K562 (cell line): ENCODE results near the gene CDK5R2. TPM values are rescaled to one million over a fixed set of nuclear protein-coding genes. Genes with fewer than 3 reads are reported as not detected.

Experiments used
- ATF6 ChIP-seq: sonication (generic); formaldehyde crosslinking; IDR thresholded peaks from 2 replicates; pipeline ENCODE4 v1.4.0; 2020; ENCODE audit warnings: mild to moderate bottlenecking, missing genetic modification reagents
- CHD1 ChIP-seq: fragments of 200-600 bp; sonication (generic); IDR thresholded peaks from one replicate; pipeline ENCODE4 v1.6.1; 2012; ENCODE audit warnings: mild to moderate bottlenecking, moderate library complexity, low read length, inconsistent platforms
- NCOA2 ChIP-seq, 2 experiments: fragments of 450-650 bp; IDR thresholded peaks; 2 replicates each; pipeline ENCODE4 v1.6.1; 2018; ENCODE audit warnings: mild to moderate bottlenecking in 2 of 2, moderate library complexity in 1 of 2; ENCODE audit not compliant: partially characterized antibody in 2 of 2
- PCBP1 ChIP-seq: fragments of 200-400 bp; formaldehyde crosslinking; IDR thresholded peaks from 2 replicates; pipeline ENCODE4 v1.6.1; 2018; ENCODE audit warnings: mild to moderate bottlenecking, low read depth, low read length; ENCODE audit not compliant: poor library complexity, severe bottlenecking
- POLR3A ChIP-seq: IDR thresholded peaks from 2 replicates; pipeline ENCODE4 v1.6.1; 2011; ENCODE audit warnings: borderline replicate concordance, mild to moderate bottlenecking, moderate library complexity; ENCODE audit not compliant: insufficient read length, insufficient read depth; ENCODE audit errors: extremely low read depth
- RERE ChIP-seq: sonication (generic); formaldehyde crosslinking; IDR thresholded peaks from 2 replicates; pipeline ENCODE4 v1.8.0; 2023; ENCODE audit warnings: missing genetic modification reagents, mild to moderate bottlenecking, borderline replicate concordance
- ZBTB7A ChIP-seq: IDR thresholded peaks from 2 replicates; pipeline ENCODE4 v1.6.1; 2011; ENCODE audit warnings: low read depth, mild to moderate bottlenecking, low read length, moderate library complexity, borderline replicate concordance; ENCODE audit not compliant: control insufficient read depth
- ZNF253 ChIP-seq: fragments of 250-450 bp; sonication (Bioruptor Pico); conservative IDR thresholded peaks from 2 replicates; pipeline ENCODE4 v1.6.1; 2021; ENCODE audit warnings: mild to moderate bottlenecking
- polyA plus RNA-seq, 8 experiments: library from polyadenylated mRNA; depleted of rRNA in 4 of 8; stranded (reverse) in 5 of 8; unstranded in 3 of 8; fragments of >200 nt; fragmentation: Nextera tagmentation in 2 of 8; fragmentation: Illumina TruSeq in 1 of 8; extraction: Ambion mirVana in 2 of 8; extraction: Trizol in 1 of 8; gene quantifications; 2 replicates each; pipeline versions ENCODE4 v1.2.1 to v1.2.3, GENCODE V29; 2011 to 2014; ENCODE audit warnings: inconsistent platforms in 1 of 8, missing spikeins in 1 of 8
- total RNA-seq, 7 experiments: library from RNA; depleted of rRNA in 6 of 7; stranded (reverse); fragments of >200 nt in 6 of 7; fragmentation: Illumina TruSeq in 2 of 7; extraction: Trizol in 2 of 7; gene quantifications; 2 replicates each; pipeline versions ENCODE4 v1.2.1 to v1.2.3, GENCODE V29; 2011 to 2021; ENCODE audit warnings: low replicate concordance in 1 of 7
- TF ChIP-seq, protein P1 (sequence below): fragments of 450-650 bp; IDR thresholded peaks from 2 replicates; pipeline ENCODE4 v1.6.1; 2016; ENCODE audit warnings: low read depth

The CDK5R2 gene
- total and polyA plus RNA-seq, 9 of the 15 experiments (the other 6 are each of a cell fraction or from before 2014, with no cell fraction given): 0.09 TPM; not detected in 8

DNA sequence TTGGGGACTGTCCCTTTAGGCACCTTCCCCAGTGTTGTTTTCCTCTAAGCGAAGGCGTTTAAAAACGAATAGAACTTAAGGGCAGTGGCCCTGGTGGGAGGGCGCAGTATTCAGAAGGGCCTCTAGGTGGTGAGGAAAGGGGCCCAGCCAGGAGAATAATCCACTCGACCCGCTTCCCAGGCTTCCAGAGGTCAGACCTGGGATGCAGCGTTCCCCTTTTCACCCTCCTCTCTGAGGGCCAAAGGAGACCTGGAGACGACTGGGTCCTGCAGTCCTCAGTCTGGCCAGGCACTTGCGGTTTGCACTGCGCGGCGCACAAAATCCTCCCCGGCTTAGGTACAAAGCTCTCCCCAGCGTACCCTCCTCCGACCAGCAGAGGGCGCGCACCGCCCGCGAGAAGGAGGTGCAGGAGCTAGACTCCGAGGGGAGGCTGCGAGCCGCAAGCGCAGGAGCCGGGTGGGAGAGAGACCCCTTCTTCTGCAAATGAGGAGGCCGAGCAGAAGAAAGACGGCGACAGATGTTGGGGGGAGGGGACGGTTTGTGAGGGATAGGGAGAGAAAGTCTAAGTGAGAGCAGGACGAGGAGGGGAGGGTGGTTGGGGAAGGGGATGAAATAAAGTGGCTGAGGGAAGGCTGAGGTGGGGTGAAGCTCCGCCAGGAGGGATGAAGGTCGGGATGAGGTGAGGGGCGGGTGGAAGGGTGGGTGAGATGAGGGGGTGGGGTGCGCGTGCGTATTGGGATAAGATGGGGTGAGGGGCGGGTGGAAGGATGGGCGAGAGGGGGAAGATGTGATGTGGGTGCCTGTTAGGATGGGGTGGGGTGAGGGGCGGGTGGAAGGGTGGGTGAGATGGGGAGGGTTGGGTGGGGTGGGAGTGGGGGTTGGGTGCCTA, 20.6 kb downstream of the CDK5R2 start (continued):
- TF ChIP-seq, protein P1, sequence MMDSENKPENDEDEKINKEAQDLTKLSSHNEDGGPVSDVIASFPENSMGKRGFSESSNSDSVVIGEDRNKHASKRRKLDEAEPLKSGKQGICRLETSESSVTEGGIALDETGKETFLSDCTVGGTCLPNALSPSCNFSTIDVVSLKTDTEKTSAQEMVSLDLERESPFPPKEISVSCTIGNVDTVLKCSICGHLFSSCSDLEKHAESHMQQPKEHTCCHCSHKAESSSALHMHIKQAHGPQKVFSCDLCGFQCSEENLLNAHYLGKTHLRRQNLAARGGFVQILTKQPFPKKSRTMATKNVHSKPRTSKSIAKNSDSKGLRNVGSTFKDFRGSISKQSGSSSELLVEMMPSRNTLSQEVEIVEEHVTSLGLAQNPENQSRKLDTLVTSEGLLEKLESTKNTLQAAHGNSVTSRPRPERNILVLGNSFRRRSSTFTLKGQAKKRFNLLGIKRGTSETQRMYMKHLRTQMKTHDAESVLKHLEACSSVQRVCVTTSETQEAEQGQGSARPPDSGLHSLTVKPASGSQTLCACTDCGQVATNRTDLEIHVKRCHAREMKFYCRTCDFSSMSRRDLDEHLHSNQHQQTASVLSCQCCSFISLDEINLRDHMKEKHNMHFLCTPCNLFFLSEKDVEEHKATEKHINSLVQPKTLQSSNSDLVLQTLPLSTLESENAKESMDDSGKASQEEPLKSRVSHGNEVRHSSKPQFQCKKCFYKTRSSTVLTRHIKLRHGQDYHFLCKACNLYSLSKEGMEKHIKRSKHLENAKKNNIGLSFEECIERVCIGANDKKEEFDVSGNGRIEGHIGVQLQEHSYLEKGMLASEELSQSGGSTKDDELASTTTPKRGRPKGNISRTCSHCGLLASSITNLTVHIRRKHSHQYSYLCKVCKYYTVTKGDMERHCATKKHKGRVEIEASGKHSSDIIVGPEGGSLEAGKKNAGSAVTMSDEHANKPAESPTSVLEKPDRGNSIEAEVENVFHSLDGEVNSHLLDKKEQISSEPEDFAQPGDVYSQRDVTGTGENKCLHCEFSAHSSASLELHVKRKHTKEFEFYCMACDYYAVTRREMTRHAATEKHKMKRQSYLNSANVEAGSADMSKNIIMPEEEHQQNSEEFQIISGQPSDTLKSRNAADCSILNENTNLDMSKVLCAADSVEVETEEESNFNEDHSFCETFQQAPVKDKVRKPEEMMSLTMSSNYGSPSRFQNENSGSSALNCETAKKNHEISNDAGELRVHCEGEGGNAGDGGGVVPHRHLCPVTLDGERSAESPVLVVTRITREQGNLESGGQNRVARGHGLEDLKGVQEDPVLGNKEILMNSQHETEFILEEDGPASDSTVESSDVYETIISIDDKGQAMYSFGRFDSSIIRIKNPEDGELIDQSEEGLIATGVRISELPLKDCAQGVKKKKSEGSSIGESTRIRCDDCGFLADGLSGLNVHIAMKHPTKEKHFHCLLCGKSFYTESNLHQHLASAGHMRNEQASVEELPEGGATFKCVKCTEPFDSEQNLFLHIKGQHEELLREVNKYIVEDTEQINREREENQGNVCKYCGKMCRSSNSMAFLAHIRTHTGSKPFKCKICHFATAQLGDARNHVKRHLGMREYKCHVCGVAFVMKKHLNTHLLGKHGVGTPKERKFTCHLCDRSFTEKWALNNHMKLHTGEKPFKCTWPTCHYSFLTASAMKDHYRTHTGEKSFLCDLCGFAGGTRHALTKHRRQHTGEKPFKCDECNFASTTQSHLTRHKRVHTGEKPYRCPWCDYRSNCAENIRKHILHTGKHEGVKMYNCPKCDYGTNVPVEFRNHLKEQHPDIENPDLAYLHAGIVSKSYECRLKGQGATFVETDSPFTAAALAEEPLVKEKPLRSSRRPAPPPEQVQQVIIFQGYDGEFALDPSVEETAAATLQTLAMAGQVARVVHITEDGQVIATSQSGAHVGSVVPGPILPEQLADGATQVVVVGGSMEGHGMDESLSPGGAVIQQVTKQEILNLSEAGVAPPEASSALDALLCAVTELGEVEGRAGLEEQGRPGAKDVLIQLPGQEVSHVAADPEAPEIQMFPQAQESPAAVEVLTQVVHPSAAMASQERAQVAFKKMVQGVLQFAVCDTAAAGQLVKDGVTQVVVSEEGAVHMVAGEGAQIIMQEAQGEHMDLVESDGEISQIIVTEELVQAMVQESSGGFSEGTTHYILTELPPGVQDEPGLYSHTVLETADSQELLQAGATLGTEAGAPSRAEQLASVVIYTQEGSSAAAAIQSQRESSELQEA: 0 out of 2 replicates have a peak, but pooled peaks have one; percentile 11
- TF ChIP-seq NCOA2 (IDR thresholded peaks at IDR 0.05; ENCODE audit: partially characterized antibody in 2 of 2) (no peak), ZNF253 (CRISPR knock-in tag) (no peak), ZBTB7A (peak; percentile 52; the same call in 1 of the 2 replicates), CHD1 (no peak), ATF6 (CRISPR knock-in tag) (no peak), PCBP1 (no peak), POLR3A (no peak), RERE (CRISPR knock-in tag) (no peak)
